SH-SY5Y (cell line): Measurements from ENCODE around the gene TBC1D10A.

Experiments
- GATA2 ChIP-seq: IDR thresholded peaks from 2 replicates; pipeline ENCODE4 v1.6.1; 2011; ENCODE audit warnings: mild to moderate bottlenecking, low read depth, low read length
- GATA3 ChIP-seq: IDR thresholded peaks from 2 replicates; pipeline ENCODE4 v1.6.1; 2011; ENCODE audit warnings: low read depth, mild to moderate bottlenecking, low read length, moderate library complexity

- TF ChIP-seq GATA2, result no peak
- TF ChIP-seq GATA3, result no peak
These were observed 79.2 kb downstream of the TBC1D10A start for GRCh38 chr22:30247561-30247960.
